ENCODE data around the gene PPP1R1A. TPM values are rescaled to one million over a fixed set of nuclear protein-coding genes. Genes with fewer than 3 reads are reported as not detected.
A peak's percentile ranks its signal among the peaks of the same experiment; 100 is the strongest.

Gene PPP1R1A
- total and polyA plus RNA-seq, 7 donors: 93.7 to 360 (median 215) TPM

- Histone ChIP-seq H3K4me1 (peaks cover 6% of the 10 kb centered on the region), H3K9me3 (no peaks in the 10 kb centered on the region), H3K27me3 (ENCODE audit: insufficient read depth in 3 of 3, low read length in 2 of 3) (no peaks in the 10 kb centered on the region), H3K36me3 (ENCODE audit: insufficient read depth in 1 of 2, low read depth in 1 of 2) (no peaks in the 10 kb centered on the region), H3K4me3 (no peak overlapping the region), H3K27ac (no peak overlapping the region)
- ATAC-seq: no peak
- TF ChIP-seq, protein P1, sequence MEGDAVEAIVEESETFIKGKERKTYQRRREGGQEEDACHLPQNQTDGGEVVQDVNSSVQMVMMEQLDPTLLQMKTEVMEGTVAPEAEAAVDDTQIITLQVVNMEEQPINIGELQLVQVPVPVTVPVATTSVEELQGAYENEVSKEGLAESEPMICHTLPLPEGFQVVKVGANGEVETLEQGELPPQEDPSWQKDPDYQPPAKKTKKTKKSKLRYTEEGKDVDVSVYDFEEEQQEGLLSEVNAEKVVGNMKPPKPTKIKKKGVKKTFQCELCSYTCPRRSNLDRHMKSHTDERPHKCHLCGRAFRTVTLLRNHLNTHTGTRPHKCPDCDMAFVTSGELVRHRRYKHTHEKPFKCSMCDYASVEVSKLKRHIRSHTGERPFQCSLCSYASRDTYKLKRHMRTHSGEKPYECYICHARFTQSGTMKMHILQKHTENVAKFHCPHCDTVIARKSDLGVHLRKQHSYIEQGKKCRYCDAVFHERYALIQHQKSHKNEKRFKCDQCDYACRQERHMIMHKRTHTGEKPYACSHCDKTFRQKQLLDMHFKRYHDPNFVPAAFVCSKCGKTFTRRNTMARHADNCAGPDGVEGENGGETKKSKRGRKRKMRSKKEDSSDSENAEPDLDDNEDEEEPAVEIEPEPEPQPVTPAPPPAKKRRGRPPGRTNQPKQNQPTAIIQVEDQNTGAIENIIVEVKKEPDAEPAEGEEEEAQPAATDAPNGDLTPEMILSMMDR (IDR thresholded peaks at IDR 0.05): no peak
- intact Hi-C loops (cut with DNase I): no loop called here
- 60 to 67% (median 66%) methylated on average over 5 of the region's 5 CpGs for WGBS, 3 donors
- no peak for DNase-seq
Measured at GRCh38 chr12:54593725-54594124, 5.3 kb upstream of the PPP1R1A start.

DNA sequence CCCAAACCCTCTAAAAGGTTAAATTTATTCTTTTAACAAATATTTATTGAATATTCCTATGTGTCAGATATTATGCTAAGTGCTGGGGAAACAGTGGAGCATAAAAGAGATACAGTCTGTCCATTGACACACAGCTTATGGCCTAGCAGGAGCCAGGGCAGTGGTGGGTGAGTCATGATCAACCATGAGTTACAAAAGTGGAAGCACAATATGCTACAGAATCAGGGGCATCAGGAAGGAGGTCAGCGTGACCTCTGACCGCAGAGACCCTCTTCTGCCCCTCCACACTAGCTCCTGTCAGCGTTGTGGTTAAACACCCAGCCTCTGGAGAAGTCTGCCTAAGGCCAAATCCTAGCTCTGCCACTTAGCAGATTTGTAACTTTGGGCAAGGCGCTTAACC lies 4.7 kb upstream of the PPP1R1A start:
- Histone ChIP-seq H3K36me3 (ENCODE audit: insufficient read depth in 1 of 2, low read depth in 1 of 2) (no peaks in the 10 kb centered on the region), H3K4me1 (peaks cover 6% of the 10 kb centered on the region), H3K9me3 (no peaks in the 10 kb centered on the region), H3K4me3 (no peak overlapping the region), H3K27ac (no peak overlapping the region), H3K27me3 (ENCODE audit: insufficient read depth in 3 of 3, low read length in 2 of 3) (no peaks in the 10 kb centered on the region)
- WGBS, 3 donors: 82 to 89% (median 83%) methylated on average over 4 of the region's 4 CpGs
- ATAC-seq: no peak
- no peak for DNase-seq
- intact Hi-C loops (cut with DNase I): no loop called here
- TF ChIP-seq, protein P1 (IDR thresholded peaks at IDR 0.05): no peak

GRCh38 chr12:54592316-54592715 lies 3.9 kb upstream of the PPP1R1A start:
- DNase-seq (no peak), ATAC-seq (no peak)
- H3K4me3 ChIP-seq: no peak overlapping the region
- H3K36me3 ChIP-seq (ENCODE audit: insufficient read depth in 1 of 2, low read depth in 1 of 2): no peaks in the 10 kb centered on the region
- intact Hi-C loops (cut with DNase I): no loop called here
- H3K4me1 ChIP-seq: peaks cover 6% of the 10 kb centered on the region
- no peaks in the 10 kb centered on the region for H3K27me3 ChIP-seq (ENCODE audit: insufficient read depth in 3 of 3, low read length in 2 of 3)
- TF ChIP-seq, protein P1 (IDR thresholded peaks at IDR 0.05): no peak
- WGBS, 3 donors: 63 to 84% (median 77%) methylated on average over 2 of the region's 2 CpGs
- no peaks in the 10 kb centered on the region for H3K9me3 ChIP-seq
- no peak overlapping the region for H3K27ac ChIP-seq

DNA sequence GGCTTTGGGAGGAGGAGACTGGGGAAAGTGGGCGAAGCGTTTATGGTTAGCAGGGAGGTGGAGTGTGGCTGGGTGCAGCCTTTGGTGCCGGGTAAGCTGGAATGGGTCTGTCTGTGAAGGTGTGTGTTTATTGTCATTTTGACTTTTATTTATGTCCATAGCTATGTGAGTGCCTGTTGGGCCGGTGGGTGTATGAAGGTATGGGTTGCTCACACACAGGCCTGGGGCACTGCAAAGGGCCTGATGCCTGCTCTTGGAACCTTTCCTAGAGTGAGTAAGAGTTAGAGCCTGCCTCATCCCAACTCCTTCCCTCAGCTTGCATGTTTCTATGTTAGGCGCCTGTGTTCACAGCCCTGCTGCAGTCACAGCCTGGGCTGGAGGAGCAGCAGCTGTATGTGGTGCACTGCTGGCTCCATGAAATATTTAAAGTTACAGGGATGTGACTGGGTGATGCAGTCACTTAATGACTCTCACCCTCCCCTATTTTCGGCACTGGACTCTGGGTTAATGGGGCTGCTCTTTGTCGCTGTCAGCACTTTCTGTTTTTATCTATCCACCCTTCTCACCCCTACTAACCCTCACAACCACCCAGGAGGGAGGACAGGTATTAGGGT lies 2.6 kb upstream of the PPP1R1A start:
- TF ChIP-seq, protein P1 (IDR thresholded peaks at IDR 0.05): no peak
- Histone ChIP-seq H3K4me3 (no peak overlapping the region), H3K27ac (peak overlapping the region; percentile 38), H3K4me1 (peaks cover 17% of the 10 kb centered on the region), H3K27me3 (ENCODE audit: insufficient read depth in 3 of 3, low read length in 2 of 3) (no peaks in the 10 kb centered on the region), H3K36me3 (ENCODE audit: insufficient read depth in 1 of 2, low read depth in 1 of 2) (no peaks in the 10 kb centered on the region), H3K9me3 (no peaks in the 10 kb centered on the region)
- intact Hi-C loops (cut with DNase I): no loop called here
- 41 to 44% (median 43%) methylated on average over 6 to 7 of the region's 7 CpGs for WGBS, 3 donors
- ATAC-seq (peak; percentile 50 to 83 (median 70)), DNase-seq (no peak)

DNA sequence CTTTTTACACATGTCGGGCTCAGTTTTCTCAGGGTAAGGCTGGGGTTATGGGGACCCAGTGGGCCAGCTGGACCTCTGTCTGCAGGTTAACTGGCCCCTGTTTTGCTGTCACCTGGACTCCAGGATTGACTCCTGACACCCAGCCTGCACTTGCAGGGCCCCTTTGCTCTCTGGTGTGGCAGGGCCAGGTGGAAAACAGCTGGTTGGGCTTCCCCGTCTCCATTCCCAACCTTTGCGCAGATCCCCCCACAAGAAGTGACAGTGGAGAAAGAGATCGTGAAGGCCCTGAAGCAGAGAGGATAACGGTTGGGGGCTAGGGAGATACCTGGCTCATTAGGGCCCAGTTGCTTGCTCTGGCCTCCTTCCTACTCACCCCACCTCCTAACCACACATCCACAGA lies 1.5 kb upstream of the PPP1R1A start:
- TF ChIP-seq, protein P1 (IDR thresholded peaks at IDR 0.05): no peak
- Histone ChIP-seq H3K4me1 (peaks cover 18% of the 10 kb centered on the region), H3K27me3 (ENCODE audit: insufficient read depth in 3 of 3, low read length in 2 of 3) (no peaks in the 10 kb centered on the region), H3K9me3 (no peaks in the 10 kb centered on the region), H3K36me3 (ENCODE audit: insufficient read depth in 1 of 2, low read depth in 1 of 2) (no peaks in the 10 kb centered on the region), H3K4me3 (no peak overlapping the region), H3K27ac (no peak overlapping the region)
- no peak for DNase-seq
- intact Hi-C loops (cut with DNase I): no loop called here
- WGBS, 3 donors: 57 to 58% (median 58%) methylated on average over 5 of the region's 5 CpGs
- ATAC-seq: no peak
